ENCODE results near the gene AFTPH.

Gene AFTPH

DNA sequence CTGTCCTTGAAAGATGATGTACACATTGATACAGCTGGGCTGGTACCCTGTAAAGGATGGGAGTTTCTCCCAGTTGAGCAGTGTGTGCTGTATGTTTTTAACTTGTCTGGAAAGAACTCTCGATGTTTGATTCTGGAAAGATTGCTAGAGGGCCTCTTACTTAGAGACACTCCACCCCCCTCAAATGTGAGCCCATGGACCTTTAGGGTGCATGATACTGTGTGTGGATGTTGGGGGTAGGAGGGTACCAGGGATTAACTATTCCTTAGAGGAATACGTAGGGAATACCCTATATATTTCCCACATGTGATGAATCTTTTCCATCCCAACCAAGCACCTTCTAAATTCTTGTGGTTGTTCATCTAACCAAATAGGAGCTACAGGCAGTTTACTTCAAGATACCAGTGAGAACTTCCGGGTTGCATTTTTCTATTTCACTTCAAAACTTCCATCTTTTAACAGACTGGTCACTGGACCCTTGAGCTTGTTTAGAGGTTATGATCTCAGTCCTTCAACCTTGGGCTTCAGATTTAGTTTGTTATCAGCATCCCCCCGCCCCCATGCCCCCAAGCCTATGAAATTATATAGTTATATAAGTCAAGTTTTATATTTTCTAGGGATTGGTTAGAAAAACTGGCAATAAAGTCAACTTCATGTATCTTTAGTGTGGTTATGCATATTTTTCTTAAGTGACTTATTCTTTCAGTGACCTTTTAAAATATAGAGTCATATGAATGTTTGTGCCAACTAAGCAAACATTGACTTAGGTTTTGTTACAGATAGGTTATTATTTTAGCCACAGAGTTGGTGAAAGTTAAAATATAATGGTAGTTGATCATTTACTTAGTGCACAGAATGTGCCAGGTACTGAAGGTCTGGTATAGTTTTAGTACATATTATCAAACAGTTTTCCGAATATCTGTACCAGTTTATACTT is 18.2 kb downstream of the AFTPH start:
- DNase-seq: no peak

- no peak for DNase-seq
Observed at GRCh38 chr2:64543008-64543697, 19.0 kb downstream of the AFTPH start.

GRCh38 chr2:64548761-64549160 is 24.6 kb downstream of the AFTPH start:
- DNase-seq: no peak

DNA sequence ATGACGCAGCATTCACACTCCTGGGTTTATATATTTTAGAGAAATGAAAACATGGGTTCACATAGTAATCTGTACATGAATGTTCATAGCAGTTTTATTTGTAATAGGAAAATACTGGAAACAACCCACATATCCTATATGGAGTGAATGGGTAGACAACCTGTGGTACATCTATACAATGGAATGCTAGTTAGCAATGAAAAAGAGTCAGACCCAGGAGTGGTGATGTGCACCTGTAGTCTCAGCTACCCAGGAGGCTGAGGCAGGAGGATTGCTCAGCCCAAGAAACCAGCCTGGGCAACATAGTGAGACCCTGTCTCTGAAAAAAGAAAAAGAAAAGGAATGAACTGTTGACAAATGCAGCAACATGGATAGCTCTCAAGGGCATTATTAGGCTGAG is 25.9 kb downstream of the AFTPH start:
- DNase-seq: no peak

- DNase-seq: no peak
Observed at GRCh38 chr2:64551851-64552250, 27.7 kb downstream of the AFTPH start.

DNA sequence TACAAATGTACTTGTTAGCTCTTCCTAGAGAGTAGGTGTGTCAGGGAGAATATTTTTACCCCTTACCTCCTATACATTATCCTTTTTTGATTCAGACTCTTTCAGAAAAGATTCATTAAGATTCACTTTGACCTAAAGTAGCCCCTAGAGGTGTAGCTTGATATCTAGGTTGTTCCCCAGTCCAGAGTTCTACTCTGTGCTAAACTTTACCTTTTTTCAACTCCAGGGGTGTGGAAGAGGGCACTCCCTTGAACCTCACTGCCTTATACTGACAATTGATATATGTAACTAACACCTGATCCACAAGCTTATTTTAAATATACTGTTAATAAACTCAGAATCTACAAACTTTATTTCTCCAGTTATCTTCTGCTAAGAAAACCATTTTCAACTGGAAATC is 30.0 kb downstream of the AFTPH start:
- DNase-seq: no peak

DNA sequence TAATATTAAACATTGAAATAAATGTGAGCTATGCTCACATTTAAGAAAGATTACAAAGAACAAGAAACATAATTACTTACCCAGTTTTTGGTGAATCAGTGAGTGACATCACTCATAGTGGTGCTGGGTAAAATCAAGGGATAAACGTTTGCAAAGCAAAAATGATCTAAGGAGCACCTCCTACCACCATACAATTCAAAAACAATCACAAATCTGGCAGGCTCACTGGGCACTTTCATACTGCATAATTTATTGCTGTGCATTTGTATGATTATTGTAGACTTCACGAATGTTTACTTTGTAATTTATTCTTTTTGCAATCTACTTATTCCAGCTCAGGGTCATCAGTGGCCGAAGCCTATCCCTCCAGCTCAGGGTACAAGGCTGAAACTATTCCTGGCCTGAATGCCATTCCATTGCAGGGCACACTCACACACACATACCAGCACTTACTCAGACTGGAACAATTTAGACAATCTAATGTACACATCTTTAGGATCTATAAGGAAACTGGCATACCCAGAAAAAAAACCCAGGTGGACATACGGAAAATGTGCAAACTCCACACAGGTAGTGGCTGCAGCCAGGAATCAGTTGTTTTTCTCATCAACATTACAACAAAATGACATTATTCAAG is 34.4 kb downstream of the AFTPH start:
- DNase-seq: no peak

- no peak for DNase-seq
Observed at GRCh38 chr2:64562148-64562784, 38.1 kb downstream of the AFTPH start.

- DNase-seq: no peak
Observed at GRCh38 chr2:64563436-64563938, 39.4 kb downstream of the AFTPH start.

GRCh38 chr2:64565949-64566710 is 42.0 kb downstream of the AFTPH start:
- DNase-seq: no peak

- no peak for DNase-seq
Observed at GRCh38 chr2:64567473-64567872, 43.3 kb downstream of the AFTPH start.

GRCh38 chr2:64568836-64569235 is 44.7 kb downstream of the AFTPH start:
- DNase-seq: no peak

DNA sequence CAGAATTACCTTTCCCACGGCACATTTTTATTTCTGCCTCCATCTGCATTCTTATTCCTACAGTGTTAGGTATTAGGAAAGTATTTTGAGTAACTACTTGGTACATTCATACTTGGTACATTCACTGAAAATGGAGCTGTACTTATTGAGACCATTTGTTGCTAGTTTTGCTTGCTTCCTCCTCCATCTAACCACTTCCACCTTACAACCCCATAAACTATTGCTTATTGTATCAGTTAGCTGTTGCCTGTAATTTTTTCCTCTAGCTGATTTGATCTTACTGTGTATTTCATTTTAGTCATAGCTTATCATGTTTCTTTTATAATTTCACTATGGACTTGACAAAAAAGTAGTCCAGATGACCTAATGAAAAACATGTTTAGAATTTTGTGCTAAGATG is 50.7 kb downstream of the AFTPH start:
- no peak for DNase-seq

GRCh38 chr2:64581018-64581417 is 56.9 kb downstream of the AFTPH start:
- no peak for DNase-seq

DNA sequence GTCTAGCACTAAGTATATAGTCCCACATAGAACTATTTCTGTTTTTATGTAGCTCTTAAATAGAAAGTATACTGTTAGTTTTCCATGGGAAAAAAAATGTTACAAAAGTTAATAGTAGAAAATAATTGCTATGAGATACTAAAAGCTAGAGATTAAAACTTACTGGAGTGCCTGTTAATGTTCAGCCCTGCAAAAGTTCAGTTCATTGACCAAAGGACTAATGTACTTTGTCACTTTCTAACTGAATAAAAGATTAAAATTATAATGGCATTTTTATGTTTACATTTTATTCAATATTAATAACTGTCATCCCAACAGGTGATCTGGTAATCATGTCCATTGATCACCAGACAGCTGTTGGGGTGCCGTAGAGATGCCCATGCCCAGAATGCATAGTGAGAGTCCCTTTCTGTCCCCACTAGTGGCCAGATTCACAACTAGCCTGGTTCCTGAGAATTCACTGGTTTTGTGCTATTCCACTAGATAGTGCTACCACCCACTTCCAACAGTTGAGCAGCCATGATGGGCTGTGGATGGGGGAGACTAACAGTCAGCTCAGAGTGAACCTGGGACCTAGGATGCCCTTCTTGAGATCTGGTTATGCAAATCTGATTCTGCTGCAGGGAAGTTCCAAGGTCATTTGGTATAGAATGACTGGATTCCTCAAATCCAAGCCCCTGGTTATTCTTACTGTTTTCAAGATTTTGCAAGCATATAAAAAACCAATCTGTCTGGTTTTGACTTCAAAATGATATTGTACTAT is 57.8 kb downstream of the AFTPH start:
- DNase-seq: no peak

- DNase-seq: no peak
Observed at GRCh38 chr2:64582774-64583340, 58.7 kb downstream of the AFTPH start.

GRCh38 chr2:64586054-64586453 is 61.9 kb downstream of the AFTPH start:
- DNase-seq: no peak

DNA sequence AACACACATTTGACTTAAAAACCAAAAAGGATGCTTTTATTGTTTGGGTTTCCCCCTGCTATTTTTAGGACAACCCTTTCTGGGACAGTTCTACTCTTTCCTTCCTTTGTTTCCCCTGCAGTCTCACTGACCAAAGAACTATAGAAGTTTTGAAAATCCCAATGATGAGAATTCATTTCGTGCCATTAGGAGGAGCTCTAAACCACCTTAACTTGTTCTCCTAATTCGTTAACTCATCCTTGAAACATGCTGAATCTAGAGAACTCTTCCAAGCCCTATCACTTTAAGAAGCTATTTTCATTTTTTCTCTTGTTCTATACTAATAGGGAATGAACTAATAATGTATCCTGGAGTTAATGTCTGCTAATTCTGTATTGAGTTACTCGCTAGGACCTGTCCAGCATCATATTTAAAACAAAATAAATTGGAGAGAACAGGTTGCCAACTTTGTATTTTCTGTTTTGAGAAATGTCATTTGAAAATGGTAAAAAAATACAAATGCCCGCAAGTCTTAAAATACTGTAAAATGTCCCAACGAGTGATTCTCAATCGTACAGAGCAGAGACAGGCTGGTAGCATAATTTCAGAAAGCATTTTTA is 62.9 kb downstream of the AFTPH start:
- DNase-seq: no peak

DNA sequence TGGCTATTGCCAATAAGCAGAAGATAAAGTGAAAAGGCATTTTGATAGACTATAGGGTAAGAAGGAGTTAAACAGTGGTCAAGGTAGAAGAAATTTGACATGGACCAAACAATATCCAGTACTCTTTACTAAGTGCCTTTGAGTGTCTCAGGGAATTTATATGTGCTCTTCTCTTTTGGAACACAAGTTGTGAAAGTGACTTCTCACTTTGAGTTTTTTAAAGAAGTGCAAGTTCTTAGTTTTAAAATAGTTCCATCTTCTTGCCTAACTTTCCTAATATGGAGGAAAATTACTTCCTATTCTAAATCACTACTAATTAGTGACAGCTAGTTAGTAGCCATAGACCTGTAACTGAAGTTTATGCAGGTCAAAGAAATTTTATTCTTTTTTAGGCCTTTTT is 63.4 kb downstream of the AFTPH start:
- DNase-seq: no peak

GRCh38 chr2:64591188-64591587 is 67.1 kb downstream of the AFTPH start:
- DNase-seq: no peak
